Endothelial cell of umbilical vein (primary cell): ENCODE results near the gene KRT34.

Source experiments
- EZH2 ChIP-seq: IDR thresholded peaks from 2 replicates; pipeline ENCODE4 v1.6.1; 2012; ENCODE audit warnings: borderline replicate concordance, low read depth, mild to moderate bottlenecking, moderate library complexity, low read length, inconsistent platforms; ENCODE audit not compliant: severe bottlenecking
- FOS ChIP-seq: IDR thresholded peaks from 2 replicates; pipeline ENCODE4 v1.6.1; 2011; ENCODE audit warnings: mild to moderate bottlenecking, low read length, moderate library complexity, borderline replicate concordance; ENCODE audit not compliant: insufficient read depth
- GATA2 ChIP-seq: IDR thresholded peaks from 2 replicates; pipeline ENCODE4 v1.7.0; 2011; ENCODE audit warnings: low read depth, mild to moderate bottlenecking, moderate library complexity, mixed read lengths, low read length; ENCODE audit not compliant: insufficient read length, insufficient read depth
- JUN ChIP-seq: IDR thresholded peaks from 2 replicates; pipeline ENCODE4 v1.6.1; 2011; ENCODE audit warnings: borderline replicate concordance, low read depth; ENCODE audit not compliant: insufficient read length, insufficient read depth
- MYC ChIP-seq: IDR thresholded peaks from one replicate; pipeline ENCODE4 v1.6.1; 2011; ENCODE audit warnings: mild to moderate bottlenecking, low read depth, low read length
- POLR2A ChIP-seq: IDR thresholded peaks from 2 replicates; pipeline ENCODE4 v1.6.1; 2012; ENCODE audit warnings: low read depth, mild to moderate bottlenecking, control low read depth, low read length
- POLR2AphosphoS5 ChIP-seq: IDR thresholded peaks from 2 replicates; pipeline ENCODE4 v1.6.1; 2012; ENCODE audit warnings: low read depth, mild to moderate bottlenecking, control low read depth, low read length, moderate library complexity; ENCODE audit not compliant: insufficient read depth
- TF ChIP-seq, protein P1 (sequence below), 2 donors: IDR thresholded peaks; 1 replicate in 1 of 2; 2 replicates in 1 of 2; pipeline ENCODE4 v1.5.1; 2011; ENCODE audit warnings: low read length in 2 of 2, mild to moderate bottlenecking in 2 of 2, moderate library complexity in 2 of 2, control low read depth in 1 of 2, inconsistent platforms in 1 of 2, low read depth in 1 of 2; ENCODE audit not compliant: insufficient read depth in 1 of 2; ENCODE audit errors: extremely low read depth in 1 of 2
- TF ChIP-seq, protein P2 (sequence below): IDR thresholded peaks from 2 replicates; pipeline ENCODE4 v1.6.1; 2011; ENCODE audit not compliant: insufficient read depth, insufficient read length

DNA sequence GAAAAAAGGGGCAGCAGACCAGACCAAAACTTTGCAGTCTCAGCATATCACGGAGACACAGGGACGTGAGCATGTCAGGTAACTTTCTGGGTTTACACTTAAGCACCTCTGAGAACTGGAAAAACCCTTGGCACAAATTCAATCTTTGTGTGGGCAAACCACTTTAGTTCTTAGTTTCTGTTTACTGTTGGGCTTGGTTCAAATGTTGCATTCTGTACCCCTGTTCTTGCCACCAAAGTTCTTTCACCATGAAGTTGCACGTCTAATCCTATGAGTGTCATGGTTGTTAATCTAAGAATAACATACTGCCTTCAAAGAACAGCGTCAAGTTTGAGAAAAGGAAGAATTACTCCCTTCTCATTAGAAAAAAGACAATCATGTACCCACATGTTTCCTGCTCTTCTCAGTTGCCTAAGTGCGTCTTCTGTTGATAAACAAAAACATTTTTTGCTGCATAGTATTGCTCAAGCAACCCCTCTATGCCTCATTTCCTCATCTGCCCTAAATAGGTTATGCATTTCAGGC lies 43.1 kb downstream of the KRT34 start:
- TF ChIP-seq POLR2AphosphoS5, result no peak
- TF ChIP-seq, protein P1, sequence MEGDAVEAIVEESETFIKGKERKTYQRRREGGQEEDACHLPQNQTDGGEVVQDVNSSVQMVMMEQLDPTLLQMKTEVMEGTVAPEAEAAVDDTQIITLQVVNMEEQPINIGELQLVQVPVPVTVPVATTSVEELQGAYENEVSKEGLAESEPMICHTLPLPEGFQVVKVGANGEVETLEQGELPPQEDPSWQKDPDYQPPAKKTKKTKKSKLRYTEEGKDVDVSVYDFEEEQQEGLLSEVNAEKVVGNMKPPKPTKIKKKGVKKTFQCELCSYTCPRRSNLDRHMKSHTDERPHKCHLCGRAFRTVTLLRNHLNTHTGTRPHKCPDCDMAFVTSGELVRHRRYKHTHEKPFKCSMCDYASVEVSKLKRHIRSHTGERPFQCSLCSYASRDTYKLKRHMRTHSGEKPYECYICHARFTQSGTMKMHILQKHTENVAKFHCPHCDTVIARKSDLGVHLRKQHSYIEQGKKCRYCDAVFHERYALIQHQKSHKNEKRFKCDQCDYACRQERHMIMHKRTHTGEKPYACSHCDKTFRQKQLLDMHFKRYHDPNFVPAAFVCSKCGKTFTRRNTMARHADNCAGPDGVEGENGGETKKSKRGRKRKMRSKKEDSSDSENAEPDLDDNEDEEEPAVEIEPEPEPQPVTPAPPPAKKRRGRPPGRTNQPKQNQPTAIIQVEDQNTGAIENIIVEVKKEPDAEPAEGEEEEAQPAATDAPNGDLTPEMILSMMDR (IDR thresholded peaks at IDR 0.05; ENCODE audit: extremely low read depth in 1 of 2, insufficient read depth in 1 of 2, low read depth in 1 of 2, low read length in 2 of 2), result no peak
- no peak for TF ChIP-seq POLR2A
- TF ChIP-seq EZH2, result no peak
- no peak for TF ChIP-seq MYC
- TF ChIP-seq, protein P2, sequence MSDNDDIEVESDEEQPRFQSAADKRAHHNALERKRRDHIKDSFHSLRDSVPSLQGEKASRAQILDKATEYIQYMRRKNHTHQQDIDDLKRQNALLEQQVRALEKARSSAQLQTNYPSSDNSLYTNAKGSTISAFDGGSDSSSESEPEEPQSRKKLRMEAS, result no peak
- TF ChIP-seq JUN, result no peak
- no peak for TF ChIP-seq FOS
- no peak for TF ChIP-seq GATA2
